GM18505 (cell line): Measurements from ENCODE around the gene EGLN2.
"Not testable (repeated sequence)": the region's sequence is repeated elsewhere in the genome, so short reads cannot be mapped to it uniquely, and the experiment has no call there.

ENCODE experiments used
- ATAC-seq: cut with Tn5 transposase; IDR thresholded peaks from one replicate; pipeline ENCODE4 v1.9.1; 2021; ENCODE audit not compliant: unreplicated experiment
- POLR2A ChIP-seq: IDR thresholded peaks from 4 replicates; pipeline ENCODE4 v1.6.1; 2011; ENCODE audit warnings: borderline replicate concordance; ENCODE audit not compliant: insufficient read depth, insufficient read length; ENCODE audit errors: extremely low read depth

EGLN2 gene

DNA sequence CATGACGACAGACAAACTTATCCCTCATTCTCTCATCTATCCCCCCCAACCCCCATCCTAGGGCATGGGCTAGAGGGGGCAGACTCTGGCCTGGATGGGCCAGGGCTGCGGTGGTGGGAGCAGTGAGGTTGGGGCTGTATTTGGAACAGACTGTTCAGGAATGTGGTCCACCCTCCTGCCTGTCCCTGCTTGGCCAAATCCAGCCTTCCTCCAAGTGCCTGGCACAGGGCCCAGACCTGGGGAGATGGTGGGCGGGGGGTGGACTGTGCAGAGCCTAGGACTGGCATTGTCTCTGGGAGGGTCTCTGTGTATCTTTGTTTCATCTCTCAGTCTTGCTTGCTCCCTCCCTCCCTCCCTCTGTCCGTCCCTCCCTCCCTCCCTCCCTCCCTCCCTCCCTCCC is 14.2 kb downstream of the EGLN2 start:
- no peak for TF ChIP-seq POLR2A
- no peak for ATAC-seq

DNA sequence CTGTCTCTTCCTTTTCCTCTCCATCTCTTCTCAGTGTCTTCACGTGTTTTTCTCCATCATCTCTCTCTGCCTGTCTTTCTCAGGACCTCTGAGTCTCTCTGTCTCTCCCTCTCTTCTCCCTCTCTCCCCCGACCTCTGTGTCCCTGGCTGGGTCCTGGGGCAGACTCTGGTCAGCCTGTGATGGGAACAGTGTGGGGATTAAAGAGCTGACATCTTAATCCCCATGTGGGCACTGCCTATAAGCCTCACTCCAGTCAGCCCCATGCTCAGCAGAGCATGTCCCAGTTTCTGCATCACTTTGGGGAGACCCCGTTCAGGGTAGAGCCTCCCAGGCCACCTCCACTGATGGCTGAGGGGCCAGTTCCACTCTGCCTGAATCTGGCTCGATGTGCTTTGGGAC is 16.2 kb downstream of the EGLN2 start:
- TF ChIP-seq POLR2A, result no peak
- no peak for ATAC-seq

DNA sequence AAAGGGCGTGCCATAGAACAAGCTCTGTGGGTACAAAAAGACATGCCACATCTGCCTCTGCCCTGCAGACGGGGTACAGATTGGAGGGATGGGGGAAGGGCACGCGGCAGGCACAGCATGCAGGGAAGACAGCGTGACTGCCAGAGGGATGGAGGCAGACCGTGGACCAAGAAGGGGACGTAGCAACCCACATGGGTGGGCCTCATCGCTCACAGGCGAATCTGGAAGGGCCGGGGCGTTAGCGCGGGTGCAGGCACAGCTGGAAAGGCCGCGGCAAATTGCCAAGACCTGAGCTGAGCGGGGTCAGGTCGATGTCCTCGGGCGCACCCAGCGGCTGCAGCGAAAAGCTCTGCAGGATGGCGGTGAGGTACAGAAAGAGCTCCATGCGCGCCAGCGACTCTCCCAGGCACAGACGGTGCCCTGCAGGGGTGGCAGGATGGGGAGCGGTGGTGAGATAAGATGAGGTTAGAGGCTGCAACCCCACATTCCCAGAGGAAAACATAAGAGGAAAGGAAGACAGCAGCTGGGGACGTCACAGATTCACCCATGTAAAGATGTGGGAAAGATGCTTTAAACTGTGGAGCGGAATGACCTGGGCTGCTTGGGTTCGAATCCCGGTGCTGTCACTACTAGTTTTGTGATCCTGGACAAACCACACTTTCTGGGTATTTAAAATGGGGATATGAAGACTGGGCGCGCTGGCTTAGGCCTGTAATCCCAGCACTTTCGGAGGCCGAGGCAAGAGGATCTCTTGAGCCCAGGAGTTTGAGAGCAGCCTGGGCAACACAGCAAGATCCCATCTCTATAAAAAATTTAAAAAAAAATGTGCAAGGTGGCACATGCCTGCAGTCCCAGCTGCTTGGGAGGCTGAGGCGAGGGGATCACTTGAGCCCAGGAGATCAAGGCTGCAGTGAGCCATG is 19.7 kb downstream of the EGLN2 start:
- ATAC-seq, result not testable (repeated sequence)

DNA sequence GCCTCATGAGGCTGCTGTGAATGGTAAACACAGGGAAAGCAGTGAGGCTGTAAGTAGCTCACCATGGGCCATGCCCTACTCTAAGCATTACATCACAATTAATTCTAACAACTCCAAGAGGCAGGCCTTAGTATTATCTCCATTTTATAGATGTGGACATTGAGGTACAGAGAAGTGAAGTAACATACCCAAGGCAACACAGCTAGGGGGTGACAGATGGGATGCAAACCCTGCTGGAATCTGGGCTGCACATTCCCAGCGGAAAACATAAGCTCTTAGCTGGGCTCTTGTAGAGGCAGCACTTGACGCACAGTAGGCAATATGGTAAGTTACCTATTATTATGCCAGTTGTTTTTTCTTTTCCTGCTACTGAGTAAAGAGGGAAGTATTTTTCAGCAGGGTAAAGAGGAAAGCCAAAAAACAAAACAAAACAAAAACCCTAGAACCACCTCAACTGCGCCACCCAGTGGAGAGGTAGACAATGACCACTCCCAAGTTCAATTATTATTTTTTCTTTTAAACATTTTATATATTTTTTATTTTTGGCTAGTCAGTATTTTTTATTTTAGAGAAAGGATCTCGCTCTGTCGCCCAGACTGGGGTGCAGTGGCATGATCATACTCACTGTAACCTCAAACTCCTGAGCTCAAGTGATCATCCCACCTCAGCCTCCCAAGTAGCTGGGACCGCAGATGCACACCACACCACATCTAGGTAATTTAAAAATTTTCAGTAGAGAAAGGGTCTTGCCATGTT is 20.7 kb downstream of the EGLN2 start:
- not testable (repeated sequence) for ATAC-seq

DNA sequence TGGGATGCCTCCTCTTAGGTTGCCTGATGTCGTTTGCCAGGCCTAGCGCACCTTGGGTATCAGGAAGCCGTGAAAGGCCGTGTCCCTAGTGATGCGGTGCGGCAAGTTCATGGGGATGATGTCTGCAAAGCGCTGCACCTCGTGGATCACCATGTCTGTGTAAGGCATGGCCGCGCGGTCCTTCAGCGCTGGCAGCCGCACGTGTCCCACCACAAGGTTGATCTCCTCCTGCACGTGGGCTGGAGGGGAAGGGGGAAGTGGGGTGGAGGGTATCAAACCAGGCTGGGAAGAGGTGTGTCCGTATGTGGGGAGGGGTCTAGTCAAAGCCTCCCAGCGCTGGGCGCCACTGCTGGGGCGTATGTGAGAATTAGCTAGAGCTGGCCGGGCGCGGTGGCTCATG is 23.2 kb downstream of the EGLN2 start:
- ATAC-seq, result no peak
- no peak for TF ChIP-seq POLR2A

GRCh38 chr19:40822704-40823553 is 23.9 kb downstream of the EGLN2 start:
- ATAC-seq, result not testable (repeated sequence)

DNA sequence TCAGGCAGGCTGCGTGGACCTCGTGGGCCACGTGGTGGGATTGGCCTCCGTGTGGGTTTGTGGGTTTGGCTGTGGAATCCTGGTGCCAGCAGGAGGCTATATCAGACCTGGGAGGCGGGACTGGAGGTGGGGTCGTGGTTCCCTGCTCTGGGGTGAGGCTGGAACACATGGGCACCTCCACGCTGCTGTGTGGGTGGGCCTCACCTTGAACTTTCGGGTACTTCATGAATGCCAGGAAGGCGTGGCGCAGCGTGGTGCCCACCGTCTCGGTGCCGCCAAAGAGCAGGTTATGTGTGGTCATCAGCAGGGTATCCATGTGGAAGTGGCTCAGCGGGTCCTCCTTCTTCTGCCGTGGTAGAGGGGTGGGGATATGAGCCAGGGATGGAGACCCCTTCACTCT is 25.9 kb downstream of the EGLN2 start:
- ATAC-seq, result not testable (repeated sequence)

DNA sequence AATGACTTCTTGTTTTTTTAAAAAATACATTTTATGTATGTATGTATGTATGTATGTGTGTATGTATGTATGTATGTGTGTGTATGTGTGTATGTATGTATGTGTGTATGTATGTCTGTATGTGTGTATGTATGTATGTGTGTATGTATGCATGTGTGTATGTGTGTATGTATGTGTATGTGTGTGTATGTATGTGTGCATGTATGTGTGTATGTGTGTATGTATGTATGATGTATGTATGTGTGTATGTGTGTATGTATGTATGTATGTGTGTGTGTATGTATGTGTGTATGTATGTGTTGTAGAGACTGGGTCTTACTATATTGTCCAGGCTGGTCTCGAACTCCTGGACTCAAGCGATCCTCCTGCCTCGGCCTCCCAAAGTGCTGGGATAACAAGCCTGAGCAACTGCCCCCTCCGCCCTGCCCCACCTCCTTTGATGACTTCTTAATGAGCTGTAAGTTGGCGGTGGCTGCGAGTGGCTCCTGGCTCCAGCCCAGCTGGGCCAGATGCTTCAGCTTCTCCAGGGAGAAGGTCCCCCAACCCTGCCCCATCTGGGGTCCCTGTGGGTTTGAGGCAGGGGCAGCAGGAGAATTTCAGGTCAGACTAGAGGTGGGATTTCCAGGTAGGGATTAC is 26.6 kb downstream of the EGLN2 start:
- ATAC-seq, result not testable (repeated sequence)

- not testable (repeated sequence) for ATAC-seq
Measured at GRCh38 chr19:40826312-40826698, 27.3 kb downstream of the EGLN2 start.

- not testable (repeated sequence) for ATAC-seq
Measured at GRCh38 chr19:40826699-40827385, 27.9 kb downstream of the EGLN2 start.

GRCh38 chr19:40827386-40828247 is 28.6 kb downstream of the EGLN2 start:
- TF ChIP-seq POLR2A, result no peak
- no peak for ATAC-seq

DNA sequence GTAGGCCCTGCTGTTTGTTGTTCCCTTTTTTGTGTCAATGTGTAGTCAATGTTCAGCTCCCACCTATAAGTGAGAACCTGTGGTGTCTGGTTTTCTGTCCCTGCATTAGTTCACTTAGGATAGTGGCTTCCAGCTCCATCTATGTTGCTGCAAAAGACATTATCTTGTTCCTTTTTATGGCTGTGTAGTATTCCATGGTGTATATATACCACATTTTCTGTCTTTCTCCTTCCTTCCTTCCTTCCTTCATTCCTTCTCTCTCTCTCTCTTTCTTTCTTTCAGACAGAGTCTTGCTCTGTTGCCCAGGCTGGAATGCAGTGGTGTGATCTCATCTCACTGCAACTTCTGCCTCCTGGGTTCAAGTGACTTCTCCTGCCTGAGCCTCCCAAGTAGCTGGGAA is 30.2 kb downstream of the EGLN2 start:
- TF ChIP-seq POLR2A, result no peak
- no peak for ATAC-seq

- not testable (repeated sequence) for ATAC-seq
Measured at GRCh38 chr19:40830741-40831140, 31.8 kb downstream of the EGLN2 start.
